Renal pelvis (tissue), 12 donors: Measurements from ENCODE around the gene NAGS. TPM values are rescaled to one million over a fixed set of nuclear protein-coding genes. Genes with fewer than 3 reads are reported as not detected.
"Not testable (repeated sequence)": the region's sequence is repeated elsewhere in the genome, so short reads cannot be mapped to it uniquely, and the experiment has no call there.

Experiments
- DNase-seq: peaks from one replicate; pipeline ENCODE4 v3.0.0-alpha.2; 2013
- long read RNA-seq, 16 experiments: transcript quantifications; one replicate each; lab custom pipeline, GENCODE V29; 2026
- polyA plus RNA-seq, 3 donors: library from polyadenylated mRNA; unstranded; fragments of 120-200 nt; gene quantifications; one replicate each; pipeline ENCODE4 v1.2.1, GENCODE V29; 2013; ENCODE audit not compliant: insufficient read length in 3 of 3

NAGS gene
- polyA plus RNA-seq, result 1 to 10 TPM; 3.4 to 3.8 (median 3.6) TPM
- long read RNA-seq, donor 1, partial matches to known transcripts, result 0 of 3 reads
- long read RNA-seq, donor 1, other reads (novel, unspliced or antisense), result 0 of 3 reads
- long read RNA-seq, donor 2, partial matches to known transcripts, result 0 of 2 reads
- long read RNA-seq, donor 2, other reads (novel, unspliced or antisense), result 0 of 2 reads
- long read RNA-seq, donor 3, result 0 reads
- long read RNA-seq, donor 4, partial matches to known transcripts, result 0 of 1 reads
- long read RNA-seq, donor 4, other reads (novel, unspliced or antisense), result 0 of 1 reads
- long read RNA-seq, donor 5, result 0 reads
- long read RNA-seq, donor 6, partial matches to known transcripts, result 0 of 1 reads
- long read RNA-seq, donor 6, other reads (novel, unspliced or antisense), result 0 of 1 reads
- long read RNA-seq, donor 7, partial matches to known transcripts, result 0 of 2 reads
- long read RNA-seq, donor 7, other reads (novel, unspliced or antisense), result 0 of 2 reads
- long read RNA-seq, donor 8, result 0 reads
- long read RNA-seq, donor 9, result 0 reads
- long read RNA-seq, donor 10, result 0 reads
- long read RNA-seq, donor 11, partial matches to known transcripts, result 0 of 1 reads
- long read RNA-seq, donor 11, other reads (novel, unspliced or antisense), result 0 of 1 reads
- long read RNA-seq, donor 12, partial matches to known transcripts, result 5 of 5 reads
- long read RNA-seq, donor 12, other reads (novel, unspliced or antisense), result 0 of 5 reads
- long read RNA-seq, donor 13, result 0 reads
- long read RNA-seq, donor 14, result 0 reads
- long read RNA-seq, donor 15, result 0 reads
- long read RNA-seq, donor 16, result 0 reads

- DNase-seq, result no peak
These were observed at the start of gene NAGS for GRCh38 chr17:44004077-44004760. NAGS (plus strand) TSS chr17:44004622; CDS start chr17:44004664, 42 bp downstream.

- no peak for DNase-seq
These were observed 48.2 kb upstream of the NAGS start for GRCh38 chr17:43956222-43956621.

- no peak for DNase-seq
These were observed 45.6 kb upstream of the NAGS start for GRCh38 chr17:43958748-43959352.

GRCh38 chr17:43961292-43961691 is 43.1 kb upstream of the NAGS start:
- DNase-seq, result not testable (repeated sequence)

GRCh38 chr17:43961954-43962353 is 42.5 kb upstream of the NAGS start:
- no peak for DNase-seq

- DNase-seq, result no peak
These were observed 41.9 kb upstream of the NAGS start for GRCh38 chr17:43962479-43962878.

- DNase-seq, result no peak
These were observed 38.1 kb upstream of the NAGS start for GRCh38 chr17:43966276-43966675.

GRCh38 chr17:43967251-43967875 is 37.1 kb upstream of the NAGS start:
- no peak for DNase-seq

GRCh38 chr17:43970366-43970765 is 34.1 kb upstream of the NAGS start:
- DNase-seq, result no peak

GRCh38 chr17:43971436-43971835 is 33.0 kb upstream of the NAGS start:
- DNase-seq, result not testable (repeated sequence)

- DNase-seq, result not testable (repeated sequence)
These were observed 31.8 kb upstream of the NAGS start for GRCh38 chr17:43972444-43973212.

GRCh38 chr17:43974382-43975266 is 29.8 kb upstream of the NAGS start:
- no peak for DNase-seq

GRCh38 chr17:43975898-43976297 is 28.5 kb upstream of the NAGS start:
- no peak for DNase-seq

GRCh38 chr17:43976963-43977837 is 27.2 kb upstream of the NAGS start:
- no peak for DNase-seq

- DNase-seq, result no peak
These were observed 26.3 kb upstream of the NAGS start for GRCh38 chr17:43978078-43978477.

GRCh38 chr17:43979011-43979410 is 25.4 kb upstream of the NAGS start:
- DNase-seq, result no peak

- DNase-seq, result no peak
These were observed 24.8 kb upstream of the NAGS start for GRCh38 chr17:43979671-43980070.

- no peak for DNase-seq
These were observed 22.3 kb upstream of the NAGS start for GRCh38 chr17:43982171-43982570.

- no peak for DNase-seq
These were observed 21.3 kb upstream of the NAGS start for GRCh38 chr17:43983196-43983514.
